ENCODE measurements around the gene IMPDH1.
A peak's percentile ranks its signal among the peaks of the same experiment; 100 is the strongest.

Gene IMPDH1

GRCh38 chr7:128361411-128362379, 48.1 kb downstream of the IMPDH1 start, which contains the start of gene PRRT4:
TSS of gene PRRT4 (minus strand) at chr7:128361690.
- peaks cover 30% of the 10 kb centered on the region for H3K4me1 ChIP-seq (ENCODE audit: control insufficient read depth, insufficient read depth, low read length)
- DNase-seq (ENCODE audit: low read depth) = peak; percentile 70
- H3K4me3 ChIP-seq (ENCODE audit: low read length) = peak within 1 kb of the TSS; percentile 71
- H3K27me3 ChIP-seq (replicated peaks; ENCODE audit: control insufficient read depth, insufficient read depth, low read length) = peaks cover 33% of the 10 kb centered on the region
- peak within 1 kb of the TSS; percentile 73 for H3K9ac ChIP-seq (ENCODE audit: low read length)
- no peaks in the 10 kb centered on the region for H3K9me3 ChIP-seq (ENCODE audit: control insufficient read depth, low read length)
- H3K36me3 ChIP-seq (ENCODE audit: control insufficient read depth, insufficient read depth, low read length, severe bottlenecking) = no peaks in the 10 kb centered on the region

DNA sequence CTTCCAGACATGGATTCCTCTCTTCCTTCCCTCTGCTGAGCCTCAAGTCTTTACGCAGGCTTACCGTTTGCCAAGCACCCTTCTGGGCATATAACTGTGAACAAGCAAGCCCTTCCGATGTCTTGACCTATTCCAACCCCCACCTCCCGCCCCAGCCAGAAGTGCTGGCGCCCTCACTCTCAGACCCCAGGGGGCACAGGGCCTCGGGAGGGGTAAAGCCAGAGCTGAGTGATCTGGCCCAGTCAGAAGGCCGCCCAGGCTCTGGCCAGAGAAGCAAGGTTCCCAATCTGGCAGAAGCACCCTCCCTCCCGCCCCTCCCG, 49.5 kb downstream of the IMPDH1 start:
- H3K27me3 ChIP-seq (replicated peaks; ENCODE audit: control insufficient read depth, insufficient read depth, low read length) = peaks cover 21% of the 10 kb centered on the region
- no peak for DNase-seq (ENCODE audit: low read depth)
- no peaks in the 10 kb centered on the region for H3K9me3 ChIP-seq (ENCODE audit: control insufficient read depth, low read length)
- H3K4me3 ChIP-seq (ENCODE audit: low read length) = no peak overlapping the region
- H3K4me1 ChIP-seq (ENCODE audit: control insufficient read depth, insufficient read depth, low read length) = peaks cover 30% of the 10 kb centered on the region
- no peaks in the 10 kb centered on the region for H3K36me3 ChIP-seq (ENCODE audit: control insufficient read depth, insufficient read depth, low read length, severe bottlenecking)
- H3K9ac ChIP-seq (ENCODE audit: low read length) = peak overlapping the region; percentile 30

GRCh38 chr7:128359939-128360338, 49.8 kb downstream of the IMPDH1 start:
- peaks cover 17% of the 10 kb centered on the region for H3K27me3 ChIP-seq (replicated peaks; ENCODE audit: control insufficient read depth, insufficient read depth, low read length)
- H3K9ac ChIP-seq (ENCODE audit: low read length) = peak overlapping the region; percentile 30
- DNase-seq (ENCODE audit: low read depth) = no peak
- H3K36me3 ChIP-seq (ENCODE audit: control insufficient read depth, insufficient read depth, low read length, severe bottlenecking) = no peaks in the 10 kb centered on the region
- H3K9me3 ChIP-seq (ENCODE audit: control insufficient read depth, low read length) = no peaks in the 10 kb centered on the region
- no peak overlapping the region for H3K4me3 ChIP-seq (ENCODE audit: low read length)
- peaks cover 30% of the 10 kb centered on the region for H3K4me1 ChIP-seq (ENCODE audit: control insufficient read depth, insufficient read depth, low read length)

DNA sequence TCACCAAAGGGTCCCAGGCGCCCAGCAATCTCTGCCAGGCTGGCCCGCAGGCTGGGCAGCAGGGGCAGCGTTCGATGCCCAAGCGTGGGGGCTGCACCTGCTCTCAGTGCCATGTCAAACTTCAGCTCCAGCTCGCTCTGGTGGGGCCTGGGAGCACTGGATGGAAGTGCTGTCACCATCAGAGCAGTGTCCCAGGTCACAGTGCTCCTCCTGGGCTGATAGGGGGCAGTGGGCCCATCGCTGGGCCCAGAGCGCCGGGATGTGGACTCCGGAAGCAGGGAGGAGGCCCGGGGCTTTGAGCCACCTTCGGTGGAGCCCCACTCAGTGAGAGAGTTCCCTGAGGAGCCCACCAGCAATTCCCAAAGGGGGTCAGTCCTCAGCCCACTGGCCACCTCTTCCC, 50.4 kb downstream of the IMPDH1 start:
- Histone ChIP-seq H3K27me3 (replicated peaks; ENCODE audit: control insufficient read depth, insufficient read depth, low read length) (peaks cover 11% of the 10 kb centered on the region), H3K36me3 (ENCODE audit: control insufficient read depth, insufficient read depth, low read length, severe bottlenecking) (no peaks in the 10 kb centered on the region), H3K4me3 (ENCODE audit: low read length) (no peak overlapping the region), H3K9ac (ENCODE audit: low read length) (no peak overlapping the region), H3K9me3 (ENCODE audit: control insufficient read depth, low read length) (no peaks in the 10 kb centered on the region), H3K4me1 (ENCODE audit: control insufficient read depth, insufficient read depth, low read length) (peaks cover 30% of the 10 kb centered on the region)
- no peak for DNase-seq (ENCODE audit: low read depth)

DNA sequence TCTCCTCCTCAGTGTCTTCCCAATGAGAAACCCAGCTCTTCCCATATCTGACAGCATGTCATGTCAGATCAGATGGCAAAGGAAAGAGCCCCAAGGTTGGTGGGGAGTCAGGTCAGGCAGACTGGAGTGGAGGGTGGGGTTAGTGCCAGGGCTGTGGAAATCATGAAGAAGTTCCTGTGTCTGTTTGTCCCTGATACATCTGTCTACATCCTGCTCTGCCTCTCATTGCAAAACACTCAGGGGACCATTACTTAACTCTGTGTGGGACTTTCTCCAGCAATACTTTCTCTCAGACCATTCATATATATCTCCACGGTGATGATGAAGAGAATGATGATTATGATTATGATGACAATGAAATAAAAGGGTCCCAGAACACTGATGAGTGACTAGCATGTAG, 51.5 kb downstream of the IMPDH1 start:
- DNase-seq (ENCODE audit: low read depth) = no peak
- H3K4me1 ChIP-seq (ENCODE audit: control insufficient read depth, insufficient read depth, low read length) = peaks cover 30% of the 10 kb centered on the region
- H3K36me3 ChIP-seq (ENCODE audit: control insufficient read depth, insufficient read depth, low read length, severe bottlenecking) = no peaks in the 10 kb centered on the region
- peaks cover 8% of the 10 kb centered on the region for H3K27me3 ChIP-seq (replicated peaks; ENCODE audit: control insufficient read depth, insufficient read depth, low read length)
- H3K9me3 ChIP-seq (ENCODE audit: control insufficient read depth, low read length) = no peaks in the 10 kb centered on the region
- H3K9ac ChIP-seq (ENCODE audit: low read length) = peak overlapping the region; percentile 3
- no peak overlapping the region for H3K4me3 ChIP-seq (ENCODE audit: low read length)

DNA sequence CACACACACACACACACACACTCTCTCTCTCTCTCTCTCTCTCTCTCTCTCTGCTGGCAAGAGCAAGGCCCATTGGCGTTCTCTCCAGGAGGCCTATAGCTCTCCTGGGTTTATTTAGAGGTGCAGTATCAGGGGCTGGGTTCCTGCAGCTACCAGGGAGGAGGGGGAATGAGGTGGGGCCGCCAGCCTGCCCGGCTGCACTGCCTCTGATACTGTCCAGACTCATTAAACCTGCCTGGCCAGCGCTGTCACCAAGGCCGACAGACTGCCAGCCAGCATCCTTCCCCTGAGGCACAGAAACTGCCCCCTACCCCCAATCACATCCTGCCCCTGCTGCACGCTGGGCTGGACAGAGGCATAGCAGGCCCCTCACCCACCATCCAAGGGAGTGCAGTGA, 52.6 kb downstream of the IMPDH1 start:
- Histone ChIP-seq H3K4me1 (ENCODE audit: control insufficient read depth, insufficient read depth, low read length) (peaks cover 30% of the 10 kb centered on the region), H3K36me3 (ENCODE audit: control insufficient read depth, insufficient read depth, low read length, severe bottlenecking) (no peaks in the 10 kb centered on the region), H3K9me3 (ENCODE audit: control insufficient read depth, low read length) (no peaks in the 10 kb centered on the region), H3K9ac (ENCODE audit: low read length) (no peak overlapping the region), H3K27me3 (replicated peaks; ENCODE audit: control insufficient read depth, insufficient read depth, low read length) (peaks cover 18% of the 10 kb centered on the region), H3K4me3 (ENCODE audit: low read length) (no peak overlapping the region)
- DNase-seq (ENCODE audit: low read depth) = no peak

DNA sequence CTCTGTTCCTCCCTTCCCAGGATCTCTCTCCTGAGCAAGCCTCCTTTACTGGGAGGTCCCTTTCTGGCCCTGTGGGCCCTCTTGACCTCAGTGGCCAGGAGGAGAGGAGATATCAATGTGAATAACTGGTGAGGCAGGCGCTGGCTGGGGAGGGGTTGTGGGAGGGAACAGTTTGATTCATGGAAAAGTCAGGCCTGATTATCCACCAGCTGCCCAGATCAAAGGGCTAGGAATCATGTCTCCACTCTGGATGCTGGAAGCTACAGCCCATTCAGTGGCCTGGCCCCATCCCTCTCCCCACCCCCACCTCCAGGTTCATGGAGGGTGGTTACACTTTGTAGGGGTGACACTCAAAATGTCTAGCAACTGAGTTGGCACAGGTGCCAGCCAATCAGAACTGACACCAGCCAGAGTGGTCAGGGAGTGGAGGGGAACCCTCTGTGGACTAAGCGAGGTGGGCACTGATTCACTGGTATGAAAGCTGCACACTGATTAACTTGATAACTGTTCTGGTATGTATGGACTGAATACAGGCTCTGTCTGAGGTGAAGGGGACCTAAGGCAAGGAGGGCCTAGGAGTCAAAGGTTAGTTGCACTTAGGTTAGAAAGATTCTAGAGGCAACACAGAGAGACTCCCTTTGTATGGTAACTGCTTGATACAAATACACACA, 53.1 kb downstream of the IMPDH1 start:
- H3K36me3 ChIP-seq (ENCODE audit: control insufficient read depth, insufficient read depth, low read length, severe bottlenecking) = no peaks in the 10 kb centered on the region
- DNase-seq (ENCODE audit: low read depth) = no peak
- peaks cover 28% of the 10 kb centered on the region for H3K4me1 ChIP-seq (ENCODE audit: control insufficient read depth, insufficient read depth, low read length)
- H3K9ac ChIP-seq (ENCODE audit: low read length) = no peak overlapping the region
- H3K4me3 ChIP-seq (ENCODE audit: low read length) = no peak overlapping the region
- no peaks in the 10 kb centered on the region for H3K9me3 ChIP-seq (ENCODE audit: control insufficient read depth, low read length)
- H3K27me3 ChIP-seq (replicated peaks; ENCODE audit: control insufficient read depth, insufficient read depth, low read length) = peaks cover 18% of the 10 kb centered on the region

GRCh38 chr7:128353610-128354009, 56.2 kb downstream of the IMPDH1 start:
- Histone ChIP-seq H3K9me3 (ENCODE audit: control insufficient read depth, low read length) (no peaks in the 10 kb centered on the region), H3K27me3 (replicated peaks; ENCODE audit: control insufficient read depth, insufficient read depth, low read length) (peaks cover 35% of the 10 kb centered on the region), H3K4me1 (ENCODE audit: control insufficient read depth, insufficient read depth, low read length) (peaks cover 14% of the 10 kb centered on the region), H3K4me3 (ENCODE audit: low read length) (no peak overlapping the region), H3K9ac (ENCODE audit: low read length) (no peak overlapping the region), H3K36me3 (ENCODE audit: control insufficient read depth, insufficient read depth, low read length, severe bottlenecking) (no peaks in the 10 kb centered on the region)
- DNase-seq (ENCODE audit: low read depth) = no peak

GRCh38 chr7:128353189-128353588, 56.6 kb downstream of the IMPDH1 start:
- Histone ChIP-seq H3K27me3 (replicated peaks; ENCODE audit: control insufficient read depth, insufficient read depth, low read length) (peaks cover 39% of the 10 kb centered on the region), H3K4me1 (ENCODE audit: control insufficient read depth, insufficient read depth, low read length) (peaks cover 10% of the 10 kb centered on the region)

GRCh38 chr7:128352636-128353035, 57.1 kb downstream of the IMPDH1 start:
- no peak overlapping the region for H3K4me3 ChIP-seq (ENCODE audit: low read length)
- H3K4me1 ChIP-seq (ENCODE audit: control insufficient read depth, insufficient read depth, low read length) = peaks cover 5% of the 10 kb centered on the region
- no peaks in the 10 kb centered on the region for H3K9me3 ChIP-seq (ENCODE audit: control insufficient read depth, low read length)
- peaks cover 40% of the 10 kb centered on the region for H3K27me3 ChIP-seq (replicated peaks; ENCODE audit: control insufficient read depth, insufficient read depth, low read length)
- H3K36me3 ChIP-seq (ENCODE audit: control insufficient read depth, insufficient read depth, low read length, severe bottlenecking) = no peaks in the 10 kb centered on the region
- no peak overlapping the region for H3K9ac ChIP-seq (ENCODE audit: low read length)
- no peak for DNase-seq (ENCODE audit: low read depth)

More at GRCh38 chr7:128353189-128353588, 56.6 kb downstream of the IMPDH1 start:
- Histone ChIP-seq H3K36me3 (ENCODE audit: control insufficient read depth, insufficient read depth, low read length, severe bottlenecking) (no peaks in the 10 kb centered on the region), H3K9ac (ENCODE audit: low read length) (no peak overlapping the region), H3K4me3 (ENCODE audit: low read length) (no peak overlapping the region), H3K9me3 (ENCODE audit: control insufficient read depth, low read length) (no peaks in the 10 kb centered on the region)
- DNase-seq (ENCODE audit: low read depth) = no peak

GRCh38 chr7:128352153-128352537, 57.6 kb downstream of the IMPDH1 start:
- no peaks in the 10 kb centered on the region for H3K9me3 ChIP-seq (ENCODE audit: control insufficient read depth, low read length)
- H3K36me3 ChIP-seq (ENCODE audit: control insufficient read depth, insufficient read depth, low read length, severe bottlenecking) = no peaks in the 10 kb centered on the region
- H3K4me1 ChIP-seq (ENCODE audit: control insufficient read depth, insufficient read depth, low read length) = no peaks in the 10 kb centered on the region
- H3K4me3 ChIP-seq (ENCODE audit: low read length) = no peak overlapping the region
- H3K9ac ChIP-seq (ENCODE audit: low read length) = no peak overlapping the region
- peaks cover 40% of the 10 kb centered on the region for H3K27me3 ChIP-seq (replicated peaks; ENCODE audit: control insufficient read depth, insufficient read depth, low read length)
- DNase-seq (ENCODE audit: low read depth) = peak; percentile 38
